Activated CD4-positive, alpha-beta T cell treated with anti-CD3 and anti-CD28 coated beads for 1 hour (primary cell): Measurements from ENCODE around the gene MYO1C.
"Not testable (repeated sequence)": the region's sequence is repeated elsewhere in the genome, so short reads cannot be mapped to it uniquely, and the experiment has no call there.

Source experiments
- DNase-seq: peaks from one replicate; pipeline ENCODE4 v3.0.0-alpha.2; 2020

The MYO1C gene

DNA sequence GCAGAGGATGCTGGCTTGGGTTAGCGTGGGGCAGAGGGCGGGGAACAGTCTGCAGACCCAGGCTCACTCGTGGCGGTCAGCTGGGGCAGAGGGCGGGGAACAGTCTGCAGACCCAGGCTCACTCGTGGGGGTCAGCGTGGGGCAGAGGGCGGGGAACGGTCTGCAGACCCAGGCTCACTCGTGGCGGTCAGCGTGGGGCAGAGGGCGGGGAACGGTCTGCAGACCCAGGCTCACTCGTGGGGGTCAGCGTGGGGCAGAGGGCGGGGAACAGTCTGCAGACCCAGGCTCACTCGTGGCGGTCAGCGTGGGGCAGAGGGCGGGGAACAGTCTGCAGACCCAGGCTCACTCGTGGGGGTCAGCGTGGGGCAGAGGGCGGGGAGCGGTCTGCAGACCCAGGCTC, 16.2 kb upstream of the MYO1C start:
- not testable (repeated sequence) for DNase-seq

DNA sequence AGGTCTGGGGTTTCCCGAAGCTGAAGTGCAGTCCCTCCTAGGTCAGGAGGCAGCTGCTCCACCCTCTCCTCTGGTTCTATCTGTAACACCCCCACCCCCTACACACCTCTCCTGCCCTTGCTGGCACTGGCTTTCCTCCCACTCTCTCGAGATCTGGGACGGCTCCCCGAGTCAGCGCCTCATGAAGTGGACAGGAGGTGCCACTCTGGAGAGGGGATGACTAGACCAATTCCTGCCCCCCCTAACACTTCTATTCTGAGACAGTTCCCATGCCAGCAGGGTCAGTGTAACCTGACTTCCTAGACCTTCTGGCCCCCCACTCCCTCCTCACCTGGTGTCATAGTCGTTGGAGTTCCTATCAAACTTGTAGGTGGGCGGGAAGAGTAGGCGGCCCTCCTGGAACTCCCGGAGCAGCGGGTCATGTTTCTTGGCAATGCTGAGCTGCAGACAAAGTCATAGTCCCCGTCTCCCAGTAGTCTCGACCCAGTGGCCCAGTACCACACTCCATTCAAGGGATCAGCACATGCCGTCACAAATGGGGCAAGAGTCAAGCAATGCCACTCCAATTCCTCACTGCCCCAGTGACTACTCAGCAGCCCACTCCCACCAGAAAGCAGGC, 14.3 kb upstream of the MYO1C start:
- no peak for DNase-seq

DNA sequence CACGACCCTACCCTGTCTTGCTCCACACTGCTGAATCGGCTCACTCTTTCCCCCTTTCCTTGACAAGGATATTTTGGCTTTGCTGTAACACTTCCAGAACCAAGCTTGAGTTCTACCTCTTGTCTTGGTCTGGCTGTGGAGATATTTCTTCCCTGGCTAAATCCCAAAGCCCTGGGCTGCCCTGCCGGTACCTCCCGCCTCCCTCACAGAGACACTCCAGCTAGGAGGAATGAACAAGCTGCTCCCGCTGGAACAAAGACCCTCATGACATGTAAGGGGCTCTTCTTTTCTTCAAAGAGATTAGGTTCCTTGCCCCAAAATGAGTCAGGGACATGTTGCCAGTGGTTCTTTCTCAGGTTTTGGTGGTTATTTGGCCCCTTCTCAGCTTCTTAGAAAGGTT, 13.1 kb upstream of the MYO1C start:
- DNase-seq, result no peak

DNA sequence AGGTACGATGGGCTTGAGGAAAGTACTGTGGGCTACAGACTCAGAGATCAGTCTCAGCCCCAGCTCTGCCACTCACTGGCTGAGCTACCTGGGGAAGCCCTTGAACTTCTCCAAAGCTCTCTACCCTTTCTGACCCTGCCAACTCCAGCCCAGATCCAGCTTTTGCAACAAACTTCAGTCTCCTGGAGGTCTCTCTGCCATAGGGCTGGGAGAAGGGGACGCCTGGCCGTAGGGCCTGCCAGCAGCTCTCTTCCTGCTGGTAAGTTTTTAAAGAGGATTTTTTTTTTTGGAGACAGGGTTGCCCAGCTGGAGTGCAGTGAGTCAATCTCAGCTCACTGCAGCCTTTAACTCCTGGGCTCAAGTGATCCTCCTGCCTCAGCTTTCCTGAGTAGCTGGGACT, 12.4 kb upstream of the MYO1C start:
- no peak for DNase-seq

DNA sequence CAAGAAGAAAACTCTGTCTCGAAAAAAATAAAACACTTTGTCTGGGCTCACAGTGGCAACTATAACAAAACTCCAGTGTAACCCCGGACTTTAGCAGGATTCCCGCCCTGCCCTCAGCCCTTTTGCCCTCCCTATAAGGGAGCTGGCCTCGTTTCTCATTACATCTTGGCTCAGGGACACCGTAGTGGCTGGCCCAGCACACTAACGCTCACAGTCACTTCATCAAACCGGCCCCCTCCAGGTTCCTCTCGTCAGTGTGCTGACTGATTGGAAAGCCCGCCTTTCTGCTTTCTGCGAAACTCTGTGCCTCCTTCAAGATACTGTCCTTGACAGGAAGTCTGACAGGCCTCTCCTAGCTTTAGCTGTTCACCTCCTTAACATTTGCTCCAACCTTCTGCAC, 11.2 kb upstream of the MYO1C start:
- no peak for DNase-seq

DNA sequence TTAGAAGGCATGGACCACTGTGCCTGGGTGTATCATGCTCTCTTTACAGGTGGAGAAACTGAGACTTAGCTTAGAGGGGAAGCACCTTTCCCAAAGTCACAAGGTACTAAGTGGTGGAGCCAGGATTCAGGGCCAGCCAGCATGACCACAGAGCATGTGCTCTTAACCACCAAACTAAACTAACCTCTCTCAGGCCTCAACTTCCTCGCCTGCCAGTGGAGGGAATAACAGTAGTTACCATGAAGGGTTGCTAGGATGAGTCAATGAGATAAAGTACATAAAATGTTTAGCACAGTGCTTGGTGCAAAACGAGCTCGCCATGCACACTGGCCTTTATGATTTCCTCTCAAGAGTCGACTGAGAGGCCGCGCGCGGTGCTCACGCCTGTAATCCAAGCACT, 6.4 kb upstream of the MYO1C start:
- no peak for DNase-seq

DNA sequence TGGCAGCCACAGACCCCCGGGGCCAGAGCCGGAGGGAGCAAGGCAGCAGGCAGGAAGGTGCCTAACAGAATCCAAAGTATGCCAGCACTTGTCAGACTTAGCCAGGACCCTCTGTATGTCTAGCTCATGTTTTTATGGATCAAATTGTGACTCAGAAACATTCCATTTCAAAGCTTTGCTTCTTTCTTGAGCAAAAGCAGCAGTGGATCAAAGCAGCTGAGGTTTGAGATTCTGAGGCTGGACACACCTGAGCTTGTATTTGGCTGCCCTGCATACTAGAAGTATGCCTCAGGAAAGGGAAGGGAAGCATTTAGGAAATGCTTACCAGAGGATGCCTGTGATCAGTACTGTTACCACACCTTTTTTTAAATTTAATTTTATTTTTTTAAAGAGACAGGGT, 5.7 kb upstream of the MYO1C start:
- no peak for DNase-seq

DNA sequence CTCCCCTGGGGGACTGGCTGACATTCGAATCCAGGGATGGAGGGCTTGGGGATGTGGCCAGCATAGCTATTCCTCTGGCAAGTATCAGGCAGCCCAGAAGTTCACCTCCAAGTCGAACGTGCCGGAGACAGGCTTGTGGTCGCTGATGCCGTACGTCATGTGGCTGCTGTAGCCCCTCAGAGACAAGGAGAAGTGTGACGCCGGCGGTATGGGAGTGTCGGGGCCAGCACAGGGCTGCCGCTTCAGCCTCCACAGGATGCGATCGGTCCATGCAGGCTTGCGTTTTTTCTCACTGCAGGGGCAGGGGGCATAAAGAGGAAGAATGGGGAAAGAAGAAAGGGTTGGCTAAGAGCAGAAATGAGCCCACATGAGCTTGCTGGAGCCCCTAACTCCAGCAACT, 5.3 kb upstream of the MYO1C start:
- DNase-seq, result no peak

DNA sequence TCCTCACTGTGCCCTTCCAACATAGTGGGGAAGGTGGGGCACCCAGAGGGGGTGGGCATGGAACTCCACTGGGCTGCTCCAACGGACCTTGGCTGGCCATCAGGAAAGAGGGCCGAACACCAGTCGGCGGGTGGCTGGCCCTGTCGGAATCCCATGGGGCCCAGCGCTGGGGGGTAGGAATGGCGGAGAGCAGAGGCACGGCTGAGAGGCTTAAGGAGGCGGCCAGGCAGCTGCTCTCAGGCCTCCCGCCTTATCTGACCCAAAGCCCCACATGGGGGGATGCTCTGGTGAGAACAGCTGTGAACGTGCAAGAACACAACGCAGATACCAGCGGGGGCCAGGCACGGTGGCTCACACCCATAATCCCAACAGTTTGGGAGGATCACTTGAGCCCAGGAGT, 4.4 kb upstream of the MYO1C start:
- no peak for DNase-seq

DNA sequence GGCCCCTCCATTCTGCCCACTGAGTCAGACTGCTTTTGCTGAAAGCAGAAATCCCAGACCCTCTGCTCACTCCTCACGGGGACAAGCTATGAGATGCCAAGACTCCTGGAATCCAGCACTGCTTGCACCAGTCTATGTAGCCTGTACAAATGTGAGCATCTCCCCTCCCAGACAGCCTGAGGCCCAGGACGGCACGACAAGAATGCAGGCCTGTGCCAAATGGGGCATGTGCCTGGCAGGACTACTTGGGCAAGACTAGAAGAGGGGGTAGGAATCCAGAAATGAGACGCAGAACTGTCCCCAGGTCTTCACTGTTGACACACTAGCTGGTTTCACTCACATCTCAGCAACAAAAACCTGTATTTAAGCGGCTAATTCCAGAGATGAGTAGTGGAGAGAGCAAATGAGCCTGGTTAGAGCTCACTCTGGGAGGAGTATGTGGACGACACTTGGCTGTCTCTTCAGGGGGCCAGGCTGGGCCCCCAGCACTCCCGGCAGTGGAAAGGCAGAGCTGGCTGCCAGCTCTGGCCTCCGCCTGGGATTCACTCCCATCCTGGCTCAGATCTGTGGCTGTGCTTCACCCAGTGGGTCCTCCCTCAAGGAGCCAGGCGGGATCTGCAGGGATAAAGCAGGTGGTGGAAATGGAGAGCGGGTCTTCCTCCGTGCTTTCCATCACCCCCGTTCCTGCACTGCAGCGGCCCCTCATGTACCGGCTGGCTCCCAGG, 2.9 kb upstream of the MYO1C start:
- DNase-seq, result no peak

DNA sequence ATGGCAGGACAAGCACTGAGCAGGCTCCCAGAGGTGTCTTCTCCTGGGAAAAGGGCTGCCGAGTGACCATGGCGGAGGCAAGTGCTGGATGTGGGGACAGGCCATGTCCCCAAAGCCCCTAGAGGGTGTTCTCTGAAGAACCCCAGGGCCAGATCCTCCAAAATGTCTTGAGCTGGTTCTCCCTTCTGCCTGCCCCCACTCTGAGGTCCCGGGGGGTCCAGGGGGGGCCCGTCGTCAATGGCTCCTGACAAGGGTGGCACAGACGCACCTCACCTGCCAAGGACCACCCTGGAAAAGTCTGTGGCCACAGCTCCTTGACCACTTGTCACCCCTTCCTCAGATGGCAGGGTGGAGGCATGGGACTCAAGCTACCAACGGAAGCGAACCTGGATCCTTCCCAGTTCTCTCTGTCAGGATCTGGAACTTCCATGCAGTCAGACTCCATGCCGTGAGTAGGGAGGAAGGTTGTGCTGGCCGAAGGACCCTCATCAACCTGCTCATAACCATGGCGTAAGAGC, 2.3 kb upstream of the MYO1C start:
- no peak for DNase-seq

DNA sequence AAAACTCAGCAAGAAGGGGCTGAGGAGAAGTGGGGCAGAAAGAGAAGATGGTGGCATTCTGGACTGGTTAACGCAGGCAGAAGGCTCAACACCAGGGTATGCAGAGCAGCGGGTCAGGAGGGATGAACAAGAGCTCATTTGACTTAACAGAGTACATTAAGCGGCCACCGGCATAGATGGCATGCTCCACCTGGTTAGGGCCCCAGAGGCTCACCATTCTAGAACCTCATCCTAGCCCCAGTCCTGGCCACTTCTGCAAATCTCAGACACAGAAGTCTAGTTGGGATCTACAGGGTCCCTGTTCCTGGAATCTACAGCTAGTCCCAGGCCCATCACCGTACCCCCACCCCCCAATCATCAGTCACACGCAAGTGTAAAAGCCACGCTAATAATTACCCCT, 1.7 kb upstream of the MYO1C start:
- DNase-seq, result no peak

DNA sequence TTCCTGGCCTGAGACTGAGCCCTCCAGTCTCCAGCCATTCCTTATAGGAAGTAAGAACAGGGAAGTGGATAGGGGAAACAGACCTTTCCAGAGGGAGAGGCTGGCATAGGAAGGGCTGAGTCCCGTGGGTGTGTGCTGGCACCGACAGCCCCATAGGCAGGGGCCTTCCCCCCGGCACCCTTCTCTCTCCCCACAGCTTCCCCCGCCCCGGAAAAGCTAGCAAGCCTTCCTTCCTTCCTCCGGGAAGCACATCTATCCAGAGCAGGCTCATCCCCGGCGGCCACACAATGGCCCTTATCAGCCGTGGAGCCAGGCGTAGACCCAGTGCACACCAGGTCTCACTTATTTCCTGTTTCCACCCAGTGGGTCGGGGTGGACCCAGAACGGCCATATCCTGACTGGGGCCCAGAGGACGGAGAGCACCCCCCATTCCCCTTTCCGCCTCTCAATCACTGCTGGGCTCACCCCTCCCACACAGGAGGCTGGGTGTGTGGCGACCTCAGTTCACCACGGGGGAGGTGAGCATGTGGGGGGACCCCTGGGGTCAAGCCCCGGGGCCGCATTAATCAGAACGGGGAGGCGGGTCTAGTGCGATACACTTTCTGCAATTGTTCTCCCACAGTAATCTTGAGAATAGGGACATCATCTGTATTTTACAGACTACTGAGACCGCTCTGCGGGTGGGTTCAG, 950 bp upstream of the MYO1C start:
- DNase-seq, result no peak

DNA sequence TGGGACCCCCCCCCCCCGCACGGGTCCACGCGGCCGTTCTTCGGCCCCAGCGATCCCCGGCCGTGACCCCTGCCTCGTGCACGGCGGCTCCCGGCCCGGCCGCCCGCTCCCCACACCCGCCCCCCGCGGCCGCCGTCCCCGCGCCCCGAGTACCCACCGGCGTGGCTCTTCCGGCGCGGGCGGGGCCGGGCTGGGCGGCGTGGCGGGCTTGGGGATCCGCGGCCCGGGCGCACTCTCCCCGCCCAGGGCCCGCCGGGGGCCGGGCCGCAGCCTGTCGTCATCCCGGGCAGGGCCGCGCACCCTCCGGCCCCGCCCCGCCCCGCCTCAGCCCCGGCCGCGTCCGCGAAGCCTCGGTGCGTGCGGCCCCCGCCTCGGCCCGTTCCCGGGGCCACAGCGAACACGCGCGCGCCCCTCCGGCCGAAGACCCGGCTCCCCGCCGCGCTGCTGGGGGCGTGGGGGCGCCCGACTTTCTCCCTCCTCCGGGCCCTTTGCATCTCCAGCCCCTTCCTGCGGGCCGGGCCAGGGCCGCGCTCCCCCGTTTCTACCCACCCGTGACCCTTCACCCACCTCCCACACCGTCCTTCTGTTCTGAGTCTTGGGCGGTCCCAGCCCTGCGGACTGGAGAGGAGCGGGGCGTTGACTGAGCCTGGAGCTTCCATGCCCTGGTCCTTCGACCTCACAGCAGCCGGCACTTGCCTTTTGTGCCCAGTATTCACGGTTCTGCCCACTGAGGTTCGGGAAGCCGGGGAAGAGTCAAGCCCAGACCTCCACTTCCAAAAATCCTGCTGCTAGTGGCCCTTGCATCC, 840 bp downstream of the MYO1C start:
- DNase-seq, result no peak

DNA sequence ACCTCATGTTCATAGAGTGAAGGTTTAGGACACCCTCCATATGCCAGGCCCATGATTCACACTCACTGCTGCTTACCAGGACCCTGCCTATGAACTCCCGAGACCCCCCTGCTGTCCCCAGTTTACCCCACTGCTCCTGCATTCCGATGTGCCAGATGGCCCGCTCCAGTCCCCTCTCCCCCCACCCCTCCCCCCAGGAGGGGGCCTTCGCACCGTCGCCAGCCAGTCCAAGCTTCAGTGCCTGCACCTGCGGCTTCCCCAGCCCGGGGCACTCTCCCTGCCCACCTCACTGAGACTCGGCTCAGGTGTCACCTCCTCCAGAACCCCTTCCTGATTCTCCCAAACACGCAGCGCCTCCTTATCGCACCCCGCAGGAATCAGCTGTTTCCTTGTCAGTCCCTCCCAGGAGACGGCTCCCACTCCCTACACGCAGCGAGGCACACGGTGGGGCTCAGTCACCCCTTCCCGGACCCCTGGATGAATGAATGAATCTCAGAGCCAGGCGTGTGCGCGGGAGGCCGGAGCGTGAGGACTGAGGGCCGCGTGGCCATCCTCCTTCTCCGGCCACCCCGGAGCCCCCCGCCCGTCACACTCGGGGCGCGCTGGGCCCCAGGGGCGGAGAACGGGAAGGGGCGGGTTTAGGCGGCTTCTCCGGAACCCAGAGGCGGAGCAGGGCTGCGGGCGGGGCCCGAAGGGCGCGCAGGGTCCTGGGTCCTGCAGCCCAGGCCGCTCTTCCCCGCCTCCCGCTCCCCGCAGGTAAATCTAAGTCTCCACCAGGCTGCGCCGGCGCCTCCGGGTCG, 1.6 kb downstream of the MYO1C start:
- peak; percentile 42 for DNase-seq

DNA sequence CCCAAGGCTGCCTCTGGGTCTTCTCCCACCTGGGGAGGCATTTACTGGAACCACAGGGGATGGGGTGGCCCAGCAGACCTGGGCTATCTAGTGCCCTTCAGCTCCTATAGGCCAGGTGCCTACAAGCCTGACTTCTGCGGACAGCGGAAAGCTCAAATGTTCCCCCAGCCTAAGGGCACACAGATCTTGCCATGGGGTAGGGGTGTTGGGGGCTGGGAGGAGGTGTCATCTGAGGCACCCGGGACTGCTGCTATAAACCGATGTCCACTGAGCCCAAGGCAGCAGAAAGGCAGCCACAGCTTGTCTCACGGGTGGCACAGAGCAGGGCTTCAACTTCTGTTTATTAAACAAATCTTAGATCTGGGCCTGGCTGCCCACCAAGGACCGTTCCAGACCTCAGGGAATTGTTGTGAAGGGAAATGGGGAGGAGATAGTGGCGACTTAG, 3.6 kb downstream of the MYO1C start:
- no peak for DNase-seq

DNA sequence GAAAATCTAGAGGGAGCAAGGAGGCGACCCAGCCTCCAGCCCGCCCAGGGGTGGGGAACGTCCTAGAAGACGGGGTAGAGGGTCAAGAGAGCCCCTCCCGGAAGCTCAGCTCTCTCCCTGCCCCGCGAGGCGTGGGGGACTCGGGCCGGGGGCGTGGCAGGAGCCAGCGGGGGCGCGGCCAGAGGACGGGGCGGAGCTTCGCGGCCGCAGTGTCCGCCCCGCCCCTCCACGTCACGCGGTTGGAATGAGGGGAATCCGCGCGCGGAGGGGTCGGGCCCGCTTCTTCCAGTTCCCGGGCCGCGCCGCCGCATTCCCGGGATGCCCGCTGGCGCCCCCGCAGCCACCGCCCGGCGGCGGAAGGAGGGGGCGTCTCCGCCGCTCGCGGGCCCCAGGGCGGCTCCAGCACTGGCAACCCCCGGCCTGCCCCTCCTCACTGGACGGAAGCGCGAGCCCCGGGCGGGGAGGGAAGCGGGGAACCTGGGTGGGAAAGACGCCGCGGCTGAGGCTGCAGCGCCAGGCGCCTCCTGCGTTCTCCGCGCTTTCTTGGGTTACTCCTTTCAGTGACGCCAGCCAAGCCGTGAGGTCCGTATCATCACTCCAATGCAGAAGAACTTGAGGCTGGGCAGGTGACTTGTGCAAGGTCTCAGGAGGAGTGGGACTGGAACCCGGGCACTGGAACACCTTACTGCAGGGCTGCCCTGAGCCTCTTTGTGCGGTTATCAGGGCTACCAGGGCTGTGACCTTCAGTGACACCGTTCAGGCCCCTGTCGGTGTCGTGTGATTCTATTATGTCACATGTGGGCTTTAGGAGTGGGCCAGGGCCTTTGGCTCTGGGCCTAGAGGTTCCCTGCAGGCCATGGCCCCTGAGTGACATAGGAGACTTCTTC, 4.3 kb downstream of the MYO1C start:
- DNase-seq, result peak; percentile 60

DNA sequence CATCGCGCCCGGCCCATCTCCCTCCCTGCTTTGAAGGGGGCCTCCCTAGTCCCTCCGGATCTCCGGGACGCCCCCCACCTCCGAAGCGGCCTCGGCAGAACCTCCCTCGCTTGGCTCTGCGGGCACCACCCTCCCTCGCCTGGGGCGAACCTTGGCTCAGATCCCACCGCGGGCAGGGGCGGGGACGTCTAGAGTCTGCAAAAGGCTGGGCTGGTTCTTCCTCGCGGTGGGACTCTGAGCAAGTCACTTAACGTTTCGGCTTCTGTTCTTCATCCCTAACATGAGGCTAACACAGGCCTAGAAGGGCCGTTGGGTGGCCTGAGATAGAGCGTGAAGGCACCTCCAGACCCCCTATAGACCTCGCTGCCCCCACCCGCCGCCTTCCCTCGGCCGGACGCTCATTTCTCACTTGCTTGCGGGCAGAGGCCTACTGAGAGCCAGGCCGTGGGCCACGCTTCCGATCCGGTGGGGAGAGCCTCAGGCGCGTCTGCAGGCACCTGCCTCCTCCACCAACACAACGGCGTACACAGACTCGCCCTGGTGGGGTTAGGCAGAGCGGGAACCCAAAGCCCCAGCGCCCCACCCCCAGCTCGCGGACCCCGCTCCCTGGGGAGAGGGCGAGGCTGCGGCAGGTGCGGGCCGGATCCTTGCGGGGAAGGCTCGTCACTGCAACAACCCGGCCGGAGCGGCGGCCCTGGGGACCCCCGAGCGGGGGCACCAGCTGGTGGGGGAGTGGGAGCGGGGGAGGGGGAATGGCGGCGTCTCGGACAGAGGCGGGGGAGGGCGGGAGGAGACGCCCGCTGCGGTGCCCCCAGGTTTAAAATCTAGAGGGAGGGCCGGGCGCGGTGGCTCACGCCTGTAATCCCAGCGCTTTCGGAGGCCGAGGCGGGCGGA, 5.4 kb downstream of the MYO1C start:
- peak; percentile 65 for DNase-seq

DNA sequence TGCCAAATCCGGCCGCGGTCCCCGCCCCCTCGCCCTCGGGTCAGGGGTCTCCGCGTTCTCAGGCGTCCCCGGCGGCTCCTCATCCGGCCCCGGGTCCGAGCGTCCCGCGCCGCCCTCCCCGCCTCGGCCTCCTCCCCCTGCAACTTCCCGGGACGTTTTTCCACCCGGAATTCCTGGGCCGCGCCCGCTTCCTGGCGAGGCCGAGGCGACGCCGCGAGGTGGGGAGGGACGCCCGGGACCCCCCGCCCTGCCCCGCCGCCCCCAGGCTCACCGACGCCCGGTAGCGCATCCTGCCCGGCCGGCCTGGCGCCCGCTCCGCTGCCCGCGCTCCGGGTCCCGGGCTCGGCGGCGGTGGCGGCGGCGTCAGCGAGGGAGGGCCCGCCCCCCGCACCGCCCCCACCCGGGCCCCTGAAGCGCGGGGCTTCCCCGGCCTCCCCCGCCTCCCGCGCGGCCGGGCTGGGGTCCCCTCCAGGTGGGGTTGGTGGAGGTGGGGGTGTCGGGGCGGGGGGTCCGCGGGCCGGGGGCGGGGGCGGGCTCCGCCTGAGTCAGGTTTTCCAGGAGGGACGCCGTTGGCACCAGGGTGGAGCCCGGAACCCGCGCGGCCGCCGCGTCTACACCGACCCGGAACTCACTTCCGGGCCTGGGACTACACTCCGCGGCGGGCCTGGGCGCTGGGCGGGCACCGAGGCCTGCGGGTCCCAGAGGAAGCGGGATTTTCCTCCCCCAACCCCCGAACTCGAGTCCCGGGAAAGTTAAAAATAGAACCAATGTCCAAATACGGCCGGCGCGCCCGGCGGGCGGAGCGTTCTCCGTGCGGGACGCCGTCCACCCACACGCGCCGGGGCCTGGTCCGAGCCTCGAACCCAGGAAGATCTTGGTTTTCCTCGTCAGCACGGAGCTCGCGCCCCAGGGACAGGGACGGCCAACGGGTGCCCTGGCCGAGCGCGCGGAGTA, 6.8 kb downstream of the MYO1C start:
- peak; percentile 59 for DNase-seq
